Naive thymus-derived CD4-positive, alpha-beta T cell (primary cell): Measurements from ENCODE around the gene ATP11A. TPM values are rescaled to one million over a fixed set of nuclear protein-coding genes. Genes with fewer than 3 reads are reported as not detected.
"Not testable (repeated sequence)": the region's sequence is repeated elsewhere in the genome, so short reads cannot be mapped to it uniquely, and the experiment has no call there.

Experiments used
- ATAC-seq: fragments of 150-1000 bp; cut with Tn5 transposase; 2 replicates; pipeline ENCODE4 v1.10.0; 2021; ENCODE audit warnings: mild to moderate bottlenecking, moderate library complexity
- CTCF ChIA-PET: fragments of 350-600 bp; sonication (Branson Sonifier 250); formaldehyde crosslinking; loops from one replicate; lab custom pipeline; 2021; ENCODE audit warnings: antibody characterized with exemption; lab: Charles Lee
- POLR2A ChIA-PET: fragments of 350-600 bp; sonication (Branson Sonifier 250); formaldehyde crosslinking; loops from one replicate; lab custom pipeline; 2021; ENCODE audit warnings: antibody characterized with exemption, inconsistent platforms; lab: Charles Lee
- DNase-seq, 9 donors: peaks; one replicate each; pipeline versions ENCODE4 v3.0.0 to v3.0.0-alpha.2; 2020 to 2022; ENCODE audit warnings: mixed read lengths in 1 of 9
- H3K27ac ChIP-seq: one replicate; pipeline ENCODE4 v1.7.0; 2013; ENCODE audit warnings: mild to moderate bottlenecking, low read depth, low read length, moderate library complexity
- H3K27me3 ChIP-seq, 2 donors: one replicate each; pipeline ENCODE4 v1.7.0; 2013; ENCODE audit warnings: low read length in 2 of 2, mild to moderate bottlenecking in 2 of 2, moderate library complexity in 2 of 2; ENCODE audit not compliant: control insufficient read depth in 2 of 2, insufficient read depth in 2 of 2
- H3K36me3 ChIP-seq, 3 experiments: 1 replicate in 2 of 3; 2 replicates in 1 of 3; pipeline ENCODE4 v1.7.0; 2013; ENCODE audit warnings: low read length in 3 of 3, mild to moderate bottlenecking in 3 of 3, moderate library complexity in 1 of 3; ENCODE audit not compliant: insufficient read depth in 3 of 3, control insufficient read depth in 2 of 3
- H3K4me1 ChIP-seq, 2 donors: one replicate each; pipeline ENCODE4 v1.7.0; 2013; ENCODE audit warnings: low read length in 2 of 2, mild to moderate bottlenecking in 2 of 2, moderate library complexity in 1 of 2; ENCODE audit not compliant: control insufficient read depth in 2 of 2, insufficient read depth in 2 of 2
- H3K4me3 ChIP-seq: 2 replicates; pipeline ENCODE4 v1.7.0; 2013; ENCODE audit warnings: mild to moderate bottlenecking, low read length
- H3K9me3 ChIP-seq, 3 experiments: 1 replicate in 2 of 3; 2 replicates in 1 of 3; pipeline ENCODE4 v1.7.0; 2013; ENCODE audit warnings: low read length in 3 of 3; ENCODE audit not compliant: control insufficient read depth in 2 of 3
- H3K27ac Mint-ChIP-seq, 9 donors: one replicate each; pipeline ENCODE4 v1.8.0; 2020 to 2022; ENCODE audit warnings: mixed read lengths in 9 of 9, mild to moderate bottlenecking in 8 of 9, moderate library complexity in 5 of 9, inconsistent platforms in 2 of 9
- H3K27me3 Mint-ChIP-seq, 5 donors: one replicate each; pipeline ENCODE4 v1.8.0; 2021 to 2022; ENCODE audit warnings: mixed read lengths in 5 of 5, mild to moderate bottlenecking in 1 of 5
- H3K36me3 Mint-ChIP-seq, 5 donors: one replicate each; pipeline ENCODE4 v1.8.0; 2020 to 2022; ENCODE audit warnings: mixed read lengths in 5 of 5, mild to moderate bottlenecking in 3 of 5, inconsistent platforms in 1 of 5
- H3K4me1 Mint-ChIP-seq, 7 donors: one replicate each; pipeline ENCODE4 v1.8.0; 2020 to 2022; ENCODE audit warnings: mixed read lengths in 7 of 7, mild to moderate bottlenecking in 3 of 7, inconsistent platforms in 1 of 7
- H3K4me3 Mint-ChIP-seq, 10 donors: one replicate each; pipeline ENCODE4 v1.8.0; 2020 to 2022; ENCODE audit warnings: mild to moderate bottlenecking in 10 of 10, mixed read lengths in 10 of 10, moderate library complexity in 6 of 10, inconsistent platforms in 2 of 10
- H3K9me3 Mint-ChIP-seq, 11 donors: one replicate each; pipeline ENCODE4 v1.8.0; 2020 to 2022; ENCODE audit warnings: mixed read lengths in 11 of 11, mild to moderate bottlenecking in 4 of 11, inconsistent platforms in 1 of 11, moderate library complexity in 1 of 11
- intact Hi-C, 2 donors: fragments of 100-400 bp; cut with micrococcal nuclease; formaldehyde crosslinking; loops; one replicate each; pipeline ENCODE4 v1.15.1; 2023
- polyA plus RNA-seq, 2 donors: library from polyadenylated mRNA; unstranded; fragments of 300-500 nt; fragmentation: Illumina TruSeq; gene quantifications; one replicate each; pipeline ENCODE4 v1.2.3, GENCODE V29; 2021
- total RNA-seq, 6 experiments: library from RNA in 5 of 6; stranded (reverse) in 5 of 6; gene quantifications; 1 replicate in 5 of 6; 2 replicates in 1 of 6; pipeline ENCODE4 v1.2.3 and lab custom pipeline; 2021 to 2026

ATP11A gene
- total and polyA plus RNA-seq, 7 experiments from 2014 or later: 4.3 to 111 (median 58.5) TPM

- ChIA-PET POLR2A (interaction anchor here (0.7 kb wide), 1 partner anchor 14 kb away, joined by 3 read pairs; the partner anchor contains the start of gene ATP11A), CTCF (no interaction called here)
- H3K27ac ChIP-seq: no peak overlapping the region
- Mint-ChIP-seq H3K27me3 (peaks cover 0 to 8% (median 0%) of the 10 kb centered on the region in 5 donors), H3K4me3 (peak overlapping the region in 3 of 10 donors; percentile 27 to 72 (median 52)), H3K36me3 (no peaks in the 10 kb centered on the region), H3K9me3 (peaks cover 0 to 2% (median 0%) of the 10 kb centered on the region in 11 donors), H3K4me1 (peaks cover 8 to 34% (median 15%) of the 10 kb centered on the region in 7 donors), H3K27ac (peak overlapping the region in 1 of 9 donors; percentile 78)
- no peak overlapping the region for H3K4me3 ChIP-seq
- H3K4me1 ChIP-seq: peaks cover 0 to 16% of the 10 kb centered on the region in 2 donors
- intact Hi-C loops: loop anchor here (1.0 to 2.0 kb wide), 2 partner anchors 13 to 14 kb away; no protein-coding TSS in a partner anchor
- no peak for ATAC-seq
- no peaks in the 10 kb centered on the region for H3K36me3 ChIP-seq
- H3K9me3 ChIP-seq: no peaks in the 10 kb centered on the region
- DNase-seq: no peak
- H3K27me3 ChIP-seq: no peaks in the 10 kb centered on the region
Observed at GRCh38 chr13:112675366-112675756, 14.5 kb upstream of the ATP11A start.

- not testable (repeated sequence) for ATAC-seq
- H3K27ac Mint-ChIP-seq: peak overlapping the region in 2 of 9 donors; percentile 7 to 60
Observed at GRCh38 chr13:112677421-112677962, 12.3 kb upstream of the ATP11A start.

GRCh38 chr13:112679381-112679780 lies 10.5 kb upstream of the ATP11A start:
- Mint-ChIP-seq H3K27ac (no peak overlapping the region), H3K9me3 (peaks cover 0 to 2% (median 0%) of the 10 kb centered on the region in 11 donors), H3K27me3 (peaks cover 0 to 10% (median 0%) of the 10 kb centered on the region in 5 donors), H3K4me3 (no peak overlapping the region), H3K4me1 (peaks cover 0 to 13% (median 4%) of the 10 kb centered on the region in 7 donors), H3K36me3 (no peaks in the 10 kb centered on the region)
- Histone ChIP-seq H3K36me3 (no peaks in the 10 kb centered on the region), H3K9me3 (no peaks in the 10 kb centered on the region), H3K4me1 (peaks cover 0 to 7% of the 10 kb centered on the region in 2 donors), H3K27ac (no peak overlapping the region), H3K4me3 (no peak overlapping the region), H3K27me3 (no peaks in the 10 kb centered on the region)
- DNase-seq (no peak), ATAC-seq (no peak)
- CTCF ChIA-PET: no interaction called here
- POLR2A ChIA-PET: no interaction called here
- intact Hi-C loops: no loop called here

More at GRCh38 chr13:112677421-112677962, 12.3 kb upstream of the ATP11A start:
- peaks cover 8 to 32% (median 15%) of the 10 kb centered on the region in 7 donors for H3K4me1 Mint-ChIP-seq
- DNase-seq, H3K9me3 ChIP-seq, H3K9me3 Mint-ChIP-seq, H3K4me3 ChIP-seq, POLR2A ChIA-PET, H3K4me3 Mint-ChIP-seq, H3K27ac ChIP-seq, intact Hi-C loops, H3K36me3 Mint-ChIP-seq, H3K27me3 ChIP-seq, H3K27me3 Mint-ChIP-seq, H3K36me3 ChIP-seq: not testable (repeated sequence)
- peaks cover 0 to 16% of the 10 kb centered on the region in 2 donors for H3K4me1 ChIP-seq
- CTCF ChIA-PET: interaction anchor here (0.6 kb wide), 1 partner anchor 486 kb away, joined by 3 read pairs; no protein-coding TSS in a partner anchor

GRCh38 chr13:112679932-112680677 lies 9.7 kb upstream of the ATP11A start:
- no peak for DNase-seq
- peaks cover 0 to 2% (median 0%) of the 10 kb centered on the region in 11 donors for H3K9me3 Mint-ChIP-seq
- H3K4me3 ChIP-seq: no peak overlapping the region
- no peak for ATAC-seq
- H3K27ac ChIP-seq: no peak overlapping the region
- ChIA-PET CTCF (no interaction called here), POLR2A (no interaction called here)
- no peaks in the 10 kb centered on the region for H3K9me3 ChIP-seq
- H3K4me3 Mint-ChIP-seq: no peak overlapping the region
- H3K36me3 ChIP-seq: no peaks in the 10 kb centered on the region
- peaks cover 0 to 10% (median 0%) of the 10 kb centered on the region in 5 donors for H3K27me3 Mint-ChIP-seq
- intact Hi-C loops: no loop called here
- H3K4me1 ChIP-seq: no peaks in the 10 kb centered on the region
- no peaks in the 10 kb centered on the region for H3K36me3 Mint-ChIP-seq
- H3K27me3 ChIP-seq: no peaks in the 10 kb centered on the region
- H3K4me1 Mint-ChIP-seq: peaks cover 0 to 11% (median 0%) of the 10 kb centered on the region in 7 donors
- H3K27ac Mint-ChIP-seq: peak overlapping the region in 1 of 9 donors; percentile 42

GRCh38 chr13:112680741-112681360 lies 9.0 kb upstream of the ATP11A start:
- DNase-seq: no peak
- peaks cover 0 to 9% (median 0%) of the 10 kb centered on the region in 5 donors for H3K27me3 Mint-ChIP-seq

GRCh38 chr13:112683581-112683980 lies 6.3 kb upstream of the ATP11A start:
- Mint-ChIP-seq H3K4me3 (no peak overlapping the region), H3K27ac (no peak overlapping the region), H3K27me3 (peaks cover 0 to 2% (median 0%) of the 10 kb centered on the region in 5 donors), H3K36me3 (peaks cover 0 to 2% (median 0%) of the 10 kb centered on the region in 5 donors), H3K4me1 (peaks cover 4 to 14% (median 8%) of the 10 kb centered on the region in 7 donors), H3K9me3 (no peaks in the 10 kb centered on the region)
- ATAC-seq: no peak
- Histone ChIP-seq H3K27ac (no peak overlapping the region), H3K27me3 (no peaks in the 10 kb centered on the region), H3K36me3 (no peaks in the 10 kb centered on the region), H3K9me3 (no peaks in the 10 kb centered on the region), H3K4me3 (no peak overlapping the region), H3K4me1 (peaks cover 4 to 6% of the 10 kb centered on the region in 2 donors)
- CTCF ChIA-PET: no interaction called here
- intact Hi-C loops: no loop called here
- no peak for DNase-seq
- POLR2A ChIA-PET: no interaction called here

More at GRCh38 chr13:112680741-112681360, 9.0 kb upstream of the ATP11A start:
- H3K4me3 Mint-ChIP-seq: no peak overlapping the region
- peaks cover 0 to 10% (median 0%) of the 10 kb centered on the region in 7 donors for H3K4me1 Mint-ChIP-seq
- no peaks in the 10 kb centered on the region for H3K36me3 Mint-ChIP-seq
- ChIA-PET POLR2A (no interaction called here), CTCF (no interaction called here)
- Histone ChIP-seq H3K9me3 (no peaks in the 10 kb centered on the region), H3K4me1 (no peaks in the 10 kb centered on the region), H3K4me3 (no peak overlapping the region), H3K27me3 (no peaks in the 10 kb centered on the region), H3K36me3 (no peaks in the 10 kb centered on the region), H3K27ac (no peak overlapping the region)
- intact Hi-C loops: no loop called here
- ATAC-seq: no peak
- no peak overlapping the region for H3K27ac Mint-ChIP-seq
- H3K9me3 Mint-ChIP-seq: peaks cover 0 to 2% (median 0%) of the 10 kb centered on the region in 11 donors
